Cerebellar cortex (tissue), 1 donor: ENCODE measurements around the gene GDPD4.

Experiments used
- DNase-seq: peaks from one replicate; pipeline ENCODE4 v3.0.0-alpha.2; 2015; ENCODE audit warnings: low spot score

The GDPD4 gene

DNA sequence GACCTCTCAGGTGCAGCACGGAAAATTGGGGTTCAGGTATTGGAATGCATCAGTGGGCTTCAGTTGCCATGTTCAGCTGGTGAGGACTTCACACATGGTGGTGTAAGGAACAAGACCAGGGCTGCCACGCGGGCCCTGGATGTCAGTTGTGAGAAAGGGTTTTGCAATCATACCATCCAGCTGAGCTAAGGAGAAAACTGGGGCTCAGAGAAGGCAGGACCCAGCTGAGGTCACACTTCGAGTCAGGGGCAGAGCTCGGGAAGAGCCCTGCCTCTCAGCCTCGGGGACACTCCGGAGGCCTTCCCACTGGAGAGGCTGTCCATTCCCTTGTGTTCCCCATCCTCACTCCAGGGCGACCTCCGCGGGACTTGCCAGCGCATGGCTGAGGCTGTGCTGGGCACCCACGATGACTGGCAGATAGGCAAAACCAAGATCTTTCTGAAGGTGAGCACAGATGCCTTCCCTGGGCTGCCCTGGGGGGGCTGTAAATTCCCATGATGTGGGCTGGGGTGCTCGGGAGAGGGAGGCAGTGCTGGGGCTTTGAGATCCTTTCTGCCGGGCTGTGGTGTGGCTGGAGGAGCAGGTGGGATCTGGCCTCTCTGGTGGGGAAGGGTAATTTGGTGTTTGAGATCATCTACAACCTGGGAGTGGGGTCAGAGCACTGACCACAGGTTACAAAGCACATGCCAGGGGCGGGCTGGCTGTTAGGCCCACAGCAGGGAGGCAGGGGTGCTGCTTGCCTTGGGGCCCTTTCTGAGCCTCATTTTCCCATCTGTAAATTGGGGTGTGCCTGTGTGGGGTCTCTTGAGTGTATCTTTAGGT lies 126.3 kb downstream of the GDPD4 start:
- DNase-seq, result no peak

DNA sequence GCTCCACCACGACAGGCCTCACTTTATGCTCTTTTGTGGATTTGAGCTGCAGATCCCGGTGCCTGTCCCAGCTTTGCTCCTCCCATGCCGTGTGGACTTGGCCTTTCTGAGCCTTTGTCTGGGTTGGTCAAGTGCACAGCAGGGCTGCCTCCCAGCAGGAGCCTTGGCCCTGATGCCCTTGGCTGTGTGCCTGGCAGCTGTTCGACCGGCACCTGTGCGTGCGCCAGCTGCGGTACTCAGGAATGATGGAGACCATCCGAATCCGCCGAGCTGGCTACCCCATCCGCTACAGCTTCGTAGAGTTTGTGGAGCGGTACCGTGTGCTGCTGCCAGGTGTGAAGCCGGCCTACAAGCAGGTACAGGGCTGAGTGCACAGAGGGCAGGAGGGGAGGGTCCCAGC lies 126.9 kb downstream of the GDPD4 start:
- no peak for DNase-seq

DNA sequence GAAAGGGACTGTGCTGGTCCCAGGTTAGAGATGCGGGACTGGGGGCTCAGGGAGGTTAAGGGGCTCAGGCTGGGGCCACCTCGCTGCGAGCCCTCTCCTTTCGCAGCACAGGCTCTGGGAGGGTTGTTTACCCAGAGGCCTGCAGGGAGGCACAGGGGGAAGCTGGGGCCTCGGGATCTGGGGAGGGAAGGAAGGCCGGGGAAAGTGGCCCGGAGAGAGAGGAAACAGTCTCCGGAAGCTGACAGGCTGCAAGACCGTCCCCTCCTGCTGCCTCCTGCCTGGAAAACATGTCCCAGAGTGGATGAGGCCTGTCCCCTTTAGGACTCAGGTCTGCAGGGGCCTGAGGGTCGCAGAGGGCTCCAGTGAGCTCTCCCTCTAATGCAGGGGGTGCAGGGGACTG lies 128.0 kb downstream of the GDPD4 start:
- no peak for DNase-seq

DNA sequence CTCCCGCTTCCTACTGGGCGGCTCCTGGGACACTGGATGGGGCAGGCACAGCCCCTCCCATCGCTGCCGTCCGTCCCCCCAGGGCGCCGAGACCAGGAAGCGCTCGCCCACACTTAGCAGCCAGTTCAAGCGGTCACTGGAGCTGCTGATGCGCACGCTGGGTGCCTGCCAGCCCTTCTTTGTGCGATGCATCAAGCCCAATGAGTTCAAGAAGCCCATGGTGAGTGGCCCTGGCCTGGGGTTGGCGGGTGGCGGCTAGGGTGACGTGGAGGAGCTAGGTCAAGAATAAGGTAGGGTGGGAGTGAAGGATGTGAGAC lies 128.9 kb downstream of the GDPD4 start:
- DNase-seq, result no peak

DNA sequence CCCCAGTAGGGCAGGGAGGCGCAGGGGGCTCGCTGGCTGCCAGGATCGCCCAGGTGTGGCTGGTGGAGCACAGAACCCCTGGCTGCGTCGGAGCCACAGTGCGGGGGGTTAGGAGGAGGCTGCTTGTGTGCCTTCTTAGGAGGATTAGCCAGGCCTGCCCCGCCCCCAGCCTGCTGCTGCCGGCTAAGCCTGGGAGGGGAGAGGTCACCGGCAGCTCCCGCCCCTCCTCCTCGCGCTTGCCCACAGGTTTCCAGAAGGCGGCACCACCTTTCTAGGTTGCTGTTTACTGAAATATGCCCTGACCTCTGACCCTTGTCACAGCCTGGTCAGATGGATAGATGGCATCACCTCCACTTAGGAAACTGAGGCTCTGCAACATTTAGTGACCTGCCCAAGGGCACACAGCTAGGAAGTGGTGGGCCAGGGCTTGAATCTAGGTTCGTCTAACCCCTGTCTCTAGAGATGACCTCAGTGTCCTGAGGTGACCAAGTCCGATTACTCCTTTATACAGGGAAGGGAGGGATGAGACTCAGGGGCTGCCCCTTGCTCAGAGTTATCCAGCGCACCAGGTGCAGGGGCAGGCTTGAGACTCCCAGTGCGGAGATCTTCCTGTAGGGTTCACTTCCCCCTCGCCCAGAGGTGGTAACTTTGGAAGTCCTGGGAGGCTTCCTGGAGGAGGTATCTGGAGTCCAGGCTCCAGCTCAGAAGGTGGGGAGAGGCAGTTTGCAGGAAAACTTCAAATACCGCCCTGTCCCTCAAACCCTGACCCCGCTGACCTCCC lies 129.4 kb downstream of the GDPD4 start:
- no peak for DNase-seq

DNA sequence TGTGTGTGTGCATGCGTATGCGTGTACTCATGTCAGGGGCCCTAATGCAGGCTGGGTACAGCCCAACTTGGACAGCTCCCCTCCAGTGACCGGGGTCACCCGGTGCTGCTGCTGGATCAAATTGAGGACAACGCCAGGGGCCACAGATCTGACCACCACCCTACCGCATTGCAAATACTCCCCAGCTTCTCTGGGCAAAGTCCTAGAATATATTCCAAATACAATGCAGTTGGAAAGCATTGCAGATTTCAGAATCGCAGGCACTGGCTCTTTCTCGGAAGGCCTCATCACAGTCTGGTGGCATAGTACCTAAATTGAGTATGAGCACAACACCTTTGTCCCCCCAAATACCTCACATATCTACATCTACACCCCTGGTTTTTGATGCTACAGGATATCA lies 130.2 kb downstream of the GDPD4 start:
- DNase-seq, result no peak

DNA sequence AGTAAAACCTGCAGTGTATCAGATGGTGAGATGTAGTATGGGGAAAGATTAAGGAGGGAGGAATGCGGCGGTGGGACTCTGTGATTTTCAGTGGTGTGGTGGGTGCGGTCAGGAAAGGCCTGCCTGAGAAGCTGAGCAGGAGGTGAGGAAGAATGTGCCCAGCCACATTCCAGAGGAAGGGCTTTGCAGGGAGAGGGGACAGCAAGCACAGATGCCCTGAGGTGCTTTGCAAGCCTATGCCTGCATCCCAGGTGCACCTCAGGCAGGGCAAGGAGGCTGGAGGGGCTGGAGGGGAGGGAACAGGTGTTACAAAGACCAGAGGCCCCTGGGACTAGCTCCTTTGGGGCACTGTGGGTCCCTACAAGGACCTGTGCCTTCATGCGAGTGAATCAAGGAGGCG lies 131.4 kb downstream of the GDPD4 start:
- DNase-seq, result no peak

DNA sequence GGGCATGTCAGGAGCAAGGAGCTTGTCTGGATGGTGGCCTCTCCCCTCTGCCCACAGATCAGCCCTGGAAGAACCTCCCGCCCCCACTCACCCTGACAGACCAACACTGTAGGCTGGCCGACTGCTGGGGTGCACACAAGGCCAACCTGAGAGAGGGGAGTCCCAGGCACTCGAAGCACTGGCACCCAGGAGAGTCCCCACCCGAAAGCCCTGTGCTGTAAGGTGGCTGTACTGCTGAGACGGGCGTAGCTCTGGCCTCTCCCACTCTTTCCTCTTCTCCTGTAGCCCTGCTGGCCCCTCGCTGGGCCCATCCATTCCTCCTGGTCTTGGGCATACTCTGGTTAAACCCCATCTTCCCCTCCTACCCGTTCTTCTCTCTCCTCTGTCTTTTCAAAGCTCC lies 133.7 kb downstream of the GDPD4 start:
- no peak for DNase-seq

DNA sequence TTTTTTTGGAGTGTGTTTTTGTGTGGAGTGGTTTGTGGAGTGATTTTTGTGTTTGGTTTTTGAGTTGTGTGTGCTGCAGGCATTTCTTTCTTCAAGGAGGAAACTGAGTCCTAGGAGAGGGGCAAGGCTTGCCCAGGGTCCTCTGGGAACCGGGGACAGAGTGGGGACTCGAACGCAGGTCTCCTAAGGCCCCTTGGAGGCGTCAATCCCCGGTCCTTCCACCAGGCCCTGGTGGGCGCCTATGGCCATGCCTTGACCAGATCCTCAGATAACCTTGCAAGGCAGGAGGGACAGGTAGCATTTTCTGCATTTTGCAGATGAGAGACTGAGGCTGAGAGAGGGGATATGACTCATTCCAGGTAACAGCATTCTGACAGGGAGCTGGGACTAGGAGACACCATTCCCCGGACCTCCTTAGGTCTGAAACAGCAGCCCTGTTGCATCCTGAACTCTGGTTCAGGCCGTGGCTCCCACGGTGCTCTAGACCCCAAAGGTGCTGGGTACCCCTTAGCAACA lies 134.3 kb downstream of the GDPD4 start:
- DNase-seq, result no peak
